Neutrophil (primary cell): ENCODE results near the gene NHEJ1.
A peak's percentile ranks its signal among the peaks of the same experiment; 100 is the strongest.

Experiments
- H3K27ac ChIP-seq: fragments of 200-600 bp; sonication (generic); 2 replicates; pipeline ENCODE4 v1.5.1; 2016; ENCODE audit warnings: mild to moderate bottlenecking, moderate library complexity
- H3K27me3 ChIP-seq: fragments of 200-600 bp; sonication (generic); 2 replicates; pipeline ENCODE4 v1.6.0; 2016; ENCODE audit warnings: mild to moderate bottlenecking
- H3K36me3 ChIP-seq: fragments of 200-600 bp; sonication (generic); 2 replicates; pipeline ENCODE4 v1.5.1; 2017
- H3K4me1 ChIP-seq, 2 experiments: fragments of 200-600 bp in 1 of 2; sonication (generic) in 1 of 2; 1 replicate in 1 of 2; 2 replicates in 1 of 2; pipeline versions ENCODE4 v1.5.1 to v1.6.1; 2013 to 2016; ENCODE audit warnings: low read depth in 1 of 2, low read length in 1 of 2, mild to moderate bottlenecking in 1 of 2, moderate library complexity in 1 of 2; ENCODE audit not compliant: control insufficient read depth in 1 of 2, insufficient read depth in 1 of 2
- H3K4me3 ChIP-seq, 2 experiments: fragments of 200-600 bp in 1 of 2; sonication (generic) in 1 of 2; 1 replicate in 1 of 2; 2 replicates in 1 of 2; pipeline ENCODE4 v1.5.1; 2013 to 2016; ENCODE audit warnings: low read depth in 1 of 2, low read length in 1 of 2, mild to moderate bottlenecking in 1 of 2, moderate library complexity in 1 of 2
- H3K9me3 ChIP-seq: fragments of 200-600 bp; sonication (generic); 2 replicates; pipeline ENCODE4 v1.5.1; 2016
- CTCF ChIP-seq: fragments of 200-600 bp; sonication (generic); IDR thresholded peaks from 2 replicates; pipeline ENCODE4 v1.5.1; 2016; ENCODE audit warnings: antibody characterized with exemption

NHEJ1 gene

GRCh38 chr2:219175486-219175885 is 14.9 kb upstream of the NHEJ1 start:
- no peak for TF ChIP-seq CTCF
- Histone ChIP-seq H3K9me3 (no peaks in the 10 kb centered on the region), H3K4me1 (peaks cover 38 to 49% of the 10 kb centered on the region in 2 experiments), H3K4me3 (peak overlapping the region; percentile 84 to 95), H3K27ac (peak overlapping the region; percentile 100), H3K27me3 (no peaks in the 10 kb centered on the region), H3K36me3 (peaks cover 49% of the 10 kb centered on the region)

- H3K4me3 ChIP-seq = no peak overlapping the region
- TF ChIP-seq CTCF = no peak
Observed at GRCh38 chr2:219174801-219175200, 14.2 kb upstream of the NHEJ1 start.

GRCh38 chr2:219174146-219174545 is 13.5 kb upstream of the NHEJ1 start:
- no peak for TF ChIP-seq CTCF
- H3K36me3 ChIP-seq = peaks cover 36% of the 10 kb centered on the region
- H3K4me3 ChIP-seq = no peak overlapping the region
- H3K9me3 ChIP-seq = no peaks in the 10 kb centered on the region
- H3K27me3 ChIP-seq = no peaks in the 10 kb centered on the region
- no peak overlapping the region for H3K27ac ChIP-seq
- H3K4me1 ChIP-seq = peaks cover 25 to 36% of the 10 kb centered on the region in 2 experiments

More at GRCh38 chr2:219174801-219175200, 14.2 kb upstream of the NHEJ1 start:
- Histone ChIP-seq H3K27ac (no peak overlapping the region), H3K9me3 (no peaks in the 10 kb centered on the region), H3K4me1 (peaks cover 31 to 42% of the 10 kb centered on the region in 2 experiments), H3K36me3 (peaks cover 42% of the 10 kb centered on the region), H3K27me3 (no peaks in the 10 kb centered on the region)

GRCh38 chr2:219173176-219173575 is 12.6 kb upstream of the NHEJ1 start:
- H3K36me3 ChIP-seq = peaks cover 36% of the 10 kb centered on the region
- no peaks in the 10 kb centered on the region for H3K27me3 ChIP-seq
- no peak overlapping the region for H3K27ac ChIP-seq
- no peak for TF ChIP-seq CTCF
- no peaks in the 10 kb centered on the region for H3K9me3 ChIP-seq
- no peak overlapping the region for H3K4me3 ChIP-seq
- peaks cover 18 to 29% of the 10 kb centered on the region in 2 experiments for H3K4me1 ChIP-seq

- TF ChIP-seq CTCF = no peak
- Histone ChIP-seq H3K27me3 (no peaks in the 10 kb centered on the region), H3K9me3 (no peaks in the 10 kb centered on the region), H3K4me3 (no peak overlapping the region), H3K27ac (peak overlapping the region; percentile 59), H3K36me3 (peaks cover 36% of the 10 kb centered on the region), H3K4me1 (peaks cover 18 to 27% of the 10 kb centered on the region in 2 experiments)
Observed at GRCh38 chr2:219172231-219173154, 11.9 kb upstream of the NHEJ1 start.
